Measurements from ENCODE around the gene DUSP2.
"Not testable (repeated sequence)": the region's sequence is repeated elsewhere in the genome, so short reads cannot be mapped to it uniquely, and the experiment has no call there.

DUSP2 gene

DNA sequence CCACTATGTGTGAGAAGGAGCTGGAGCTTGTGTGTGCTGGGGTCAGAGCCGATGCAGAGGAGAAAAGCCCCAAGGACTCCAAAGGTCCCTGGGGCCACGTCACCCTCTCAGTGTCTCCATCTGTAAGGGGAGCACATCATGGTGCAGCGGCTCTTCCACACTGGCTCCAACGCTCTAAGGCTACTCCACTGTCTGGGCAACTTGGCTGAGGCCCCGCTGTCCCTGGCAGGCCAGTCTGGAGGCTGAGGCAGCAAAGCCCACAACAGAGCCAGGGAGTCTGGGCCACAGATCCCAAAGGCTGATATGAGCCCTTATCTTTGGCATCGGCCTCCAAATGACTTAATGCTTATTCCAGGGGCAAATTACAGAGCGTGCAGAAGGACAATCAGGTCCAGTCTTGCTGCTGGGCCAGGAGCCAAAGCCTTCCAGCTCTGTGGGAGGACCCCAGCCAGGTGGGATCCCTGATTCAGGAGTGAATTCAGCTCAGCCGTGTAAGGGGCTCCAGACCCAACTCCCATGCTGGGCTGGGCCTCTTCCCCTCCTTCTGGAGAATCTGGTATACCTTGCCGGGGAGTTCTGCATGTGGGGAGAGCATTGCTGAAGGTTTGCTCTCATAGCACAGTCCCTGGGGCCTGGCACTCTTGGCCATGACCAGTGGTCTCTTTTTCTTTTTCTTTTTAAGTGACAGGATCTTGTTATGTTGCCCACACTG, 1.8 kb upstream of the DUSP2 start:
- no peak for DNase-seq

DNA sequence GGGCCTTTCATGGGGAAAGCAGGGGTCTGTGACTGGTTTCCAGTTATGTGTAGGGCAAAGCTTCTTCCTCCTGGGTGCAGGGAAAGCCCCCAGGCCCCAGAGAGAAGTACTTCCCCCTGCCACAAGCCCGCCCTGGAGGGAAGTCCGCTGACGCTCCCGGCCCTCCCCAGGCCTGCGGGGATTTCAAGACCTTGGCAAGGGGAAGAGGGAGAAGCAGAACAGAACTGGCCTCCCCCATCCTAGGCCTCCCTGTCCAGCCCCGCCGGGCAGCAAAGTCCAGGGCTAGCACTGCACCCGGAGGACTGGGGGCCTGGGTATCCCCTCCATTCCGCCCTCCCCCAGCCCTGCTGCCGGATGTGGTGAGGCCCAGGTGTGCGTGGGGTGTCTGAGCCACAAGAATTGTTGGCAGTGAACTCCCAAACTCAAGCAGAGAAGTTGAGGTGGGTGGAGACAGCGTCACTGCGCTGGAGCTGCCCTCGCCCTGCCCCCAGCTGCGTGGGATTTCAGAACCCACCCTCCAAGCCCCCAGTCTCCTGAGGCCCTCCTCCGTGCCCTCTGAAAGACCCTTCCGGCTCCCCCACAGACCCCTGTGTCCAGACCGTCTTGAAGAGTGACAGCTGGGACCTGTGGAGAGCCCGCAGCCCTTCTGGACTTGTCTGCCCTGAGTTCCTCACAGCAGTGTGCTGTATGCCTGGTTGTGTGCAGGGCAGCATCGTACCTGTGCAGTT, 1.1 kb upstream of the DUSP2 start:
- DNase-seq, result no peak

DNA sequence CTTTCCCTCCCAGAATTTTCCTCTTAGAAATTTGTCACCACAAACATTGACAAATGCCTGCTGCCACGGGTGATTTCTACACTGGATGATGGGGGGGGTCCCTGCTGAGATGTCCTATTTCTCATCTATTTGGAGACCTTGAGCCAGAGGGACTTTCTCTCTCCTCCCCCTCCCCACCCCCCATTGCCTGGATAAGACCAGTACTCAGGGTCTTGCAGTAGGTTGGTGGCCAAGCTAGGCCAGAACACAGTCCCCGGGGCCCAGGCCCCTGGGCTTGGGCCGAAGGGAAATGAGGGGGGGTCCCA, 560 bp upstream of the DUSP2 start:
- DNase-seq, result no peak

DNA sequence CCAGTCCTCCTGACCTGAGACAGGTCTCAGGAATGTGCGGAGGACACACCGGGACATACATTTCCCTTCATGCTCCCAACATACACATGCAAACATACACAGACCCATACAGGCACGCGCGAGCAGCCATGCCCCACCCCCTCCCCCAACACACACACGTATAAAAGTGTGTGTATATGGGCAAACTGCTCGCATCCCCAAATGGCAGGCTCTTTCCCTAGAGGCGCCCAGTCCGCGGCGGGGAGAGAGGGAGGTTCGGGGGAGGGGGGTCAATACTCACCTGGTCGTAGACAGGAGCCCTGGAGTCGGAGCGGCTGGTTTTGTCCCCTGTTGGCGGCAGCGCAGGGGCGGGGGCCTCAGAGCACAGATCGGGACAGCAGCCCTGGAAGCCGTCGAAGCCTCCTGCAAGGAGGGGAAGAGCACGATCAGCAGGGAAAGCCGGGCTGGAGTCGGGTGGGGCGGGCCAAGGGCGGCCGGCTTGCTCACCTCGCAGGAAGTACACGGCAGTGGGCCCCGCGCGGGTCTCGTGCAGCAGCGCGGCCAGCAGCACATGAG, 682 bp downstream of the DUSP2 start:
- no peak for DNase-seq

DNA sequence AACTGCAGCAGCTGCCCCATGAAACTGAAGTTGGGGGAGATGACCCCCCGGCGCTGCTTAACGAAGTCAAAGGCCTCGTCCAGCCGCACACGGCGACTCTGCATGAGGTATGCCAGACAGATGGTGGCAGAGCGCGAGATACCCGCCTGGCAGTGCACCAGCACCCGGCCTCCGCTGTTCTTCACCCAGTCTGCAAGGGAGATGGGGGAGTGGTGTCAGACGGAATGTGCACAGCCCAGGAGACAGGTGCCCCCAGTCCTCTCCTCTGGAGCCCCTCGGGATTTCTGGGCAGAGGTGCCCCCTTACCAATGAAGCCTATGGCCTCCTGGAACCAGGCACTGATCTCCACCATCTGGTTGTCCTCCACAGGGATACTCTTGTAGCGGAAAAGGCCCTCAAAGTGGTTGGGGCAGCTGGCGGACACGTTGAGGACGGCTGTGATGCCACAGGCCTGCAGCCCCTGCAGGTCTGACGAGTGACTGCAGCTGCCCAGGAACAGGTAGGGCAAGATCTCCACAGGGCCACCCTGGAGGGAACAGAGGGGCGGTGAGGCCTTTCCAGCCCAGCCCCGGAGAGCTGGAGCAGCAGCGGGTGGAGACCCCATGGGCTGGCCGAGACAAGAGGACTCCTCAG, 1.3 kb downstream of the DUSP2 start:
- DNase-seq, result no peak

DNA sequence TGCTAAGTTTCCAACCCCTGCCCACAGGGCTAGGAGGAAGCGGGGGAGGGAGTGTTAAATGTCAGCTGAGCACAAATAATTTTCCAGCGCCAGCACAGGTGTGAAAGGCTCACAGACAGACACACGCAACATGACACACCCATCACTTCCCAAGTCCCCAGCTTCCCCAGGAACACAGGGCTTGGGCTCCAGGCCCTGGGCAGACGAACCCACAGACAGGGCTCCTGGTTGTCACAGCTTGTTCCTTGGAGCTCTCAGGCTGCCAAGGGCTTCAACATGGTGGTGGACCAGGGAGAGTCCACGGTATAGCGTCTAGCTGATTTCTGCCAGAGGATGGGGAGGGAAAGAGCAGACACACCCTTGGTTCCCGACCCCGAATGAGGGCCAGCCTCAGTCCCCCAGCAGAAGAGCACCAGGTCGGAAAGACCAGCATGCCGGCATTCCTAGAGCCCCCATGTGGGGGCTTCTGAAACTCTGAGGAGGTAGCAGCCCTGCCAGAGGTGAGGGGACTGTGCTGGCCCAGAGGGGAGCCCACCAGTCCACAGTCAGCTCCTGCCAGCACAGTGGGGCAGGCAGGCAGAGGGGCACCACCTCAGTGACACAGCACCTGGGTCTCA, 1.9 kb downstream of the DUSP2 start:
- DNase-seq, result no peak

DNA sequence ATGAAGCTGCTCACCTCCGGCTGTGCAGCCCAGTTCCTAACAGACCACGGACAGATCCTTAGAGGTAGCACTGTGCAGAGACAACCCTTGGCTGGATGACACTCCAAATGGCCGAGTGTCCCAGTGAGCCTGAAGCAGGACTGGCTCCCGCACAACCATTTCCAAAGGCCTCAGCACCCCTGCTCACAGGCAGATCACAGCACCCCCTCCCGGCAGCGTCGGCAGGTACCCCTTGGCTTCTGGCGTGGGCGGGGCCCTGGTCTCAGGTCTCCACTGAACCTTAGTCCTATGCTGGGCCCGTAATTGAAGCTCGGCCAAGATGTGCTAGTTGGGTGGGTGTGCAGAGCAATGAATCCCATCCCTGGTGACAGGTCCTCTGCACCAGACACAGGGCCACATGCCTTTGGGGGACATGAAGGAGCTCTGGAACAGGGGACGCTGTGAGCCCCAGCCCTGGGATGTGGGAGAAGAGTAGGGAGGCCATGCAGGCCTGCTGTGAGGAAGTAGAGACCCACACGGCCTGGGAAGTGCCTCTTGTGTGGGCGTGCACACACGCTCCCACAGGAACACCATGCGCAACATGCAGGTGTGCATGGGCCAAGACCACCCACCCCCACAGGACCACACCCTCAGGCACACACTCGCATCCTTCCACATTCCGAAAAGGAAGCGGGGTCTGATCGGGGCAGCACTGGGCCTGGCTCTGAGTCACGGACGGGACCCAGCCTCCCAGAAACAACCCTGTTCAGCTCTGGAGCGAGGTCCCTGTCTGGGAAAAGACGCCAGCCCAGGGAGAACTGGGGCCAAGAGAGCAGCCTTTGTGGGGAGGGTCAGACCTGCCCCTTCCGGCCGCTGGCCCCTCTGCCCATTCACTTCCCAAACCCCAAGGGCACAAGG, 2.8 kb downstream of the DUSP2 start:
- DNase-seq, result no peak

DNA sequence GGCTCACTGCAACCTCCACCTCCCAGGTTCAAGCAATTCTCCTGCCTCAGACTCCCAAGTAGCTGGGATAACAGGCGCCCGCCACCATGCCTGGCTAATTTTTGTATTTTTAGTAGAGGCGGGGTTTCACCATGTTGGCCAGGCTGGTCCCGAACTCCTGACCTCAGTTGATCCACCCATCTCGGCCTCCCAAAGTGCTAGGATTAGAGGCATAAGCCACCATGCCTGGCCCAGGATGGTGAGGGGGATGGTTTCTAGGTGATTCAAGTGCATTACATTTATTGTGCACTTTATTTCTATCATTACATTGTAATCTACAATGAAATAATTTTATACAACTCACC, 3.6 kb downstream of the DUSP2 start:
- DNase-seq, result not testable (repeated sequence)

DNA sequence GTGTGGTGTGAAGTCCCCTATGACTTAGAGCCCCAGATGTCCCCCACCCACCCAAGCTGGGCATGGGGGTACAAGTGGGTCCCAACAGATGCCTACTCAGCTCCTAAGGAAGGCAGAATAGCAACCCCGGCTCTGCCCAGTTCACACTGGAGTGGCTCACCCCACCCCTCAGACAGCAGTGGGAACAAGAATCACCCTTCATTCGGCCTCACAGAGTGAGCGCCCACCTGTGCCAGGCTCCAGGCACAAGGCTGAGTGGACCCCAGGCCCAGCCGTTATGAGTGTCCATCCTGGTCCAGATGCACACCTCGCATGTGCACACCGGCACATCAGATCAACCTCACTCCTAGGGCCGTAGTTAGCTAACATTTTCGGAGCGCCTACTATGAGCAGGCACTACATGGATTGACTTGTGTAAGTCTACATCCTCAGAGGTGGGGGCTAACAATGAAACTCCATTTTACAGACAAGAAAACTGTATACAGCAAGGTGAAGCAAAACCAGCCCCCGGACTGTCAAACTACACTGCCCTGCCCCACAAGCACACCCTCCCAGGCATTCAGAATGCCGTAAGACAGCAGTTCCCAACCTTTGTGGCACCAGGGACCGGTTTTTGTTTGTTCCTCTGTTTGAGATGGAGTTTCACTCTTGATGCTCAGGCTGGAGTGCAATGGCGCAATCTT, 4.2 kb downstream of the DUSP2 start:
- DNase-seq, result no peak

DNA sequence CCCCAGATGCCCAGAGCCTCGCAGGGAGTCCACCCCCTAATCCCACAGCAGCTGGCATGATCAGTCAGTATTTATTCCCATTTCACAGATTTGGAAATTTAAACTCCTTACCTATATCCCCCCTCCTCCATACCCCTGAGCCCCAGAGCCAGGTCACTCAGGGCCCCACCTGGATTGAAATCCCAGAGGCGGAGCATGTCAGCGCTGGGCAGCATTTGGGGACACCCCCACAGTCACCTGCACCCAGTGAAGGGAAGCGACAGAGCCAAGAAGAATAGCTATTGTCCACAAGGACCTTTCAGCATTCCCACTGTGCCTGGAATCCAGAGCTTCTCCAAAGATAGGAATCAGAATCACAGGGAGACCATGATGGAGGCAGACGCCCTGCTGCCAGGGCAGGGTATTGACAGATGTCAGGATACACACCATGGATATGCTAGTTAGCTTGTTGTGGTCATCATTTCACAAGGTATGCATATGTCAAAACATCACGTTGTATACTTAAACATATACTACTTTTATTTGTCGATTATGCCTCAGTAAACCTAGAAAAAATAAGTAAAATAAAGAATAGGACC, 6.0 kb downstream of the DUSP2 start:
- no peak for DNase-seq

DNA sequence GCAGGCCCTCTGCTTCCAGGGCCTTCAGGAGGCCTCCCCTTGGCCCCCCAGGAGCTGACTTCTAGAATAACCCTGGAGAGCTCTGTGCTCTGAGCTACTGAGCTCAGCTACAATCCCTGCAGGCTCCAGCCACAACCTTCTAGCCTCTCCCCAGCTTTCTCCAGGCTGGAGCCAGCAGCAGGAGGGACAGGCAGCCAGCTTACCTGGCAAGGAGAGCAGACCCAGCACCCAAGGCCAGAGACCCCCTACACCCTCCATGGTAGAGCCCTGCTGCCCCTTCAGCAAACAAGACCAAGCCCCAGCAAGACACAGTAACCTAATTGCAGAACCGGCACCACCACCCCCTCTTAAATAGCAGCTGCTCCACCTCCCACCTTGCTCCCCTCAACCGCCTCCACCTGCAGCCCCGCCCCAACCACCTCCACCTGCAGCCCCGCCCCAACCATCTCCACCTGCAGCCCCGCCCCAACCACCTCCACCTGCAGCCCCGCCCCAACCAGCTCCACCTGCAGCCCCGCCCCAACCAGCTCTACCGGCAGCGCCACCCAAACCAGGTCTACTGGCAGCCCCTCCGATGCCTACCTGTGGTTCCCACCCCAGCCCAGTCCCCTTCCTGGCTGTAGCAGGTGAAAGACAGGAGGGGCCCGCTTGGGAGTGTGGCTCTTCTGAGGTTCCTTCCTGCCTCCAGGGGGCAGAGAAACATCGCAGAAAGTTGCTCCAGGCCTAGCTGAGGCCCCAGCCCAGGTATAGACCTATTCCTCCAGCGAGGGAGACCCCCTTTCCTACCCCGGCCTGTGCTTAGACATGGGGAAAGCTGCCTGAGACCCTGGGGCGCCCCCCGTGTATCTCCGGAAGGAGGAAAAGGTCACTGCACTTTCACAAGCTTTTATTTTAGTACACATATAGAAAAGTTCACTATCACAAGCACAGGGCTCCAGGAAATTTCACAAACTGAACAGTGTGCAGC, 6.8 kb downstream of the DUSP2 start, which contains the start of gene ASTL:
TSS of gene ASTL (minus strand) at position 324 of the 967 bp plus-strand sequence. CDS start at position 258, 66 bp downstream.
- DNase-seq, result peak; percentile 3

DNA sequence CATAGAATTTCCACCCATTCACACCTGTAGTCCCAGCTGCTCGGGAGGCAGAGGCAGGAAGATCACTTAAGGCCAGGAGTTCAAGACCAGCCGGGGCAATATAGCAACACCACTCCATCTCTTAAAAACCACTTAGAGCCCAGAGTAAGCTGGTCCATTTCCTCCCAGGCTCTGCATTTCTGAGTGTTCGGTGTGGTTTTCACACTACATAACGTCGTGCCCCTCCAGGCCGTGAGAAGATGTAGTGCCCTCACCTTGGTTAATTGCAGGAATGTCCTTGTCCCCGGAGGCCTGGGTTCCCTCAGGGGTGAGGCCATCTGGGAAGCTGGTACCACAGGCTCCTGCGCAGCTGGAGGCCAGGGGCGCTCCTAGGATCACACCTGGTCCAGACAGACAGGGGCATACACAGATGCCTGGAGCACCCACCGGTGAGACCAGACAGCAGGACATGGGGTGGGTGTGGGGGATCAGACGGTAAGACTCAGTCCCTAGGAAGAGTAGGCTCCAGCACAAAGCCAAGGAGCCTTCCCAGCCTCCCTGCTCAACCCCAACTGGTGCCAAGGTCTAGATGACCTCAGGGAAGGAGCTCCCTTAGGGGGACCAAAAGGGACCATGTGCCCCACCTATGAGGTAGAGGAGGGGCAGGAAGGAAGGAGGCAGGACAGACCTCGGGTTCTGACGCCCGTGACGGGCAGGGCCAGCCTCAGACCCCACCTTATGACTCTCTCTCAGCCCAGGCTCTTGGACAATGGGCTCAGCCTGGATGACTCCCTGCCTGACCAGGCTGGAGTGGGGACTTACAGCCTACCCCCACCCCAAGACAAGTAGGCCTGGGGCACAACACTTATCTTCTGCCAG, 7.7 kb downstream of the DUSP2 start:
- no peak for DNase-seq

DNA sequence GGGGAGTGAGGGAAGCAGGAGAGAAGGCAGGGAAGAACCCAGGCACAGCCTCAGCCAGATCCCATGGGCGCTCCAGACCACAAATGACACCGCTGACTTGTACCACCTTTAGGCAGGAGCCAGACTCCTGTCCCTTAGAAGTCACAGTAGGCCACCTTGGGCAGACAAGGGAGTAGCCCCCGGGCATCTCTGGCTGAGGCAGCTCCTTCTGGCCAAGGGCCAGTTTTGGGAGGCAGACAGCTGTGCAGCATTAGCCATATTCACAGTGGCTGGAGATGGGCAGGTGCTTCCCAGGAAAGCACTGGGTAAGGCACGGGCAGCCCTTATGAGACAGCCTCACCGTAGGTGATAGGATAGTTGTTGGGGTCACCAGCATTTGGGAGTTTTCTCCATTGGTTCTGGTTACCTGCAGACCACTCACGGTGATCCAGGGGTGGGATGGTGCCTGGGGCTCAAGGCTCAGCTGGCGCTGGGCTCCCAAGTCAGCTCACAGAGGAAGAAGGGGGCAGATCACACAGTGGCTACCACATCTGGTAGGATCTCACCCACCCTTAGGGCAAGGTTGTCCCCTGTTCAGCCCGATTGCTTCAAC, 9.0 kb downstream of the DUSP2 start:
- DNase-seq, result no peak

DNA sequence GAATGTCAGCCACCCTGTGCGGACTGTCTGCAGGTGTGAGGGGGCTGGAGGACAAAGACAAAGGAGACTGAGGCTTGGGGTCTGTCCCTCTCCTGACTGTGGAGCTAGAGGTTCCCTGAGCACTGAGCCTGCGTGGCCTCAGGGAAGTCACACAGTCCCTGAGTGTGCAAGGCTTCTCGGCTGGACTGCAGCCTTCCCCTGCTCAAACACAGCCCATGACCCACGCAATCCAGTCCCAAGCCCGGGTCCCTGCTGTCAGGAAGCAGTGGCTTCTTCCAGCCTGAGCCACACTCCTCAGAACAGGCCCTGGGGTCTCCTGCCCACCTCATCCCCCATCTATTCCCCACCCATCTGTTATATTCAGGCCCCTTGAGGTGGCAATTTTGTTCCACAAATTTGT, 9.6 kb downstream of the DUSP2 start:
- DNase-seq, result no peak

DNA sequence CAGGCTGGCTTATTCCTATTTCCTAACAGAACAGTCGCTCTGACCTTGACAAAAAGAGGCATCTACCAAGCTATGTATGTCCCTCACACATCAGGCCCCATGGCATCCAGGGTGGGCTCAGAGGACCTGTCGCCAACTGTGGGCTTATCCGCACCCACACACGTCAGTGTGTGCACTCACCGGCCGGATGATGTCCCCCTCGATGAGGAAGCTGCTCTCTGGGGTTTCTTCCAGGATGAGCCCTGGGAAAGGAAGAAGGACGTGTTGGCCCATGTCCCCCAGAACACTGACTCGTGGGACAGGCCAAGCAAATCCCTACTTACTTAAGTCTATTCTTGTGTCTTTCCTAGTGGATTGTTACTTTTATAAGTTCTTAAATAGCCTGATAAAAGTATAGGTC, 10.1 kb downstream of the DUSP2 start:
- DNase-seq, result no peak

DNA sequence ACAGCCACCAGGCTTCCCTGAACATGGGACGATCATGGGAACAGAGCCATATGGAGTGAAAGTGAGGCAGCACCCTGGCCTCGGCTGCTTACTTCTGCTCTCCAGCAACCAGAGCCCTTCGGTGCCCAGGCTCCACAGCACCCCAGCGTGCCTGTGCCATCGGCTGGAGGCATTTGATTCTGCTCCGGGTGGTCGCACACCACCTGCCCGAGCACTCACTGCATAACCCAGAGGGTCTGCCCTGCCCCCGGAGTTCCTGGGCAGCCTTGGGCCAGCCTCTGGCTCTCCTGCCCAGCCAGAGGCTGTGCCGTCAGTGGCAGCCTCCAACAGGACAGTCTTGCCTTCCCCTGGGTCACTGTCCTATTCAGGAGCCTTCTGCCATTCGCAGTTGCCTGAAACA, 10.8 kb downstream of the DUSP2 start:
- no peak for DNase-seq

DNA sequence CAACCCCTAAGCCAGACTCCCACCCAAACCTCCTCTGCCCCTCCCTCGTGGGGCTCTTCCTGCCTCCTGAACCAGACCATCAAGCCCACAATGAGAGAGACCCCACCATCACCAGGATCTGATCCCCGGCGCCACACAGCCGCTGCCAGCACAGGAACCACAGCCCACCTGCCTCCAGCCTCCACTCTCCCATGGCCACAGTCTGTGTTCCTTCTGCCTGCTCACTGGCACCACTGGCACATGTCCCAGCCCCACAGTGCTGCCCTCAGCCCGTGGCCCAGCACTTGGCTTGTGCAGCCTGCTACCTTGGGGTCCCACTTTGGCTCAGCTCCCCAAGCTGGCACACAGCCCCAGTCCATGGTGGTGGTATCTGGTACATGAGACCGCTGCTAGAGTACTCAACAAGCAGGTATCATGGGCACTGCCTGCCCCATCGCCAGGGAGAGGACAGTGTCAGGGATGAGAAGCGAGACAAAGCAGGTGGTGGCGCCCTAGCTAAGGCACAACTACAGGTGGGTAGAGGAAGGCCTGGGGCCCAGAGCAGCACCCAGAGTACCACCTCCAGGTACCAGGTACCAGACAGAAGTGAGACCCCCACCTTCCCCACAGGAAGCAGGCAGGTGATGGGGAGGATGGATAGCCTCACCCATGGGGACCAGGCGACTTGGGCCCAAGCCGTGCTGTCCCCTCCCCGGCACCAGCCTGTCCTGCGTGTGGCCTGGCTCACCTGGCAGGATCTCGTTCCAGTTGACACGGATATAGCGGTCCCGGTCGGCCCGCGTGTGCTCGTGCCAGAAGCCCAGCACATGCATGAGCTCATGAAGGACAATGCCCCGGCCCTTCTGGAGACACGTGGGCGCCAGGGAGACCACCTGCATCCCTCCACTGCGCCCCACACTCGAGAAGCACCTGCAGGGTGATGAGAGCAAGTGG, 13.2 kb downstream of the DUSP2 start:
- no peak for DNase-seq
